HK-2 (cell line): Measurements from ENCODE around the gene EPAS1.

ENCODE experiments used
- DNase-seq: peaks from one replicate; pipeline ENCODE4 v3.0.0-alpha.2; 2018; ENCODE audit not compliant: unreplicated experiment

EPAS1 gene

GRCh38 chr2:46409756-46410155, 112.5 kb downstream of the EPAS1 start:
- no peak for DNase-seq

DNA sequence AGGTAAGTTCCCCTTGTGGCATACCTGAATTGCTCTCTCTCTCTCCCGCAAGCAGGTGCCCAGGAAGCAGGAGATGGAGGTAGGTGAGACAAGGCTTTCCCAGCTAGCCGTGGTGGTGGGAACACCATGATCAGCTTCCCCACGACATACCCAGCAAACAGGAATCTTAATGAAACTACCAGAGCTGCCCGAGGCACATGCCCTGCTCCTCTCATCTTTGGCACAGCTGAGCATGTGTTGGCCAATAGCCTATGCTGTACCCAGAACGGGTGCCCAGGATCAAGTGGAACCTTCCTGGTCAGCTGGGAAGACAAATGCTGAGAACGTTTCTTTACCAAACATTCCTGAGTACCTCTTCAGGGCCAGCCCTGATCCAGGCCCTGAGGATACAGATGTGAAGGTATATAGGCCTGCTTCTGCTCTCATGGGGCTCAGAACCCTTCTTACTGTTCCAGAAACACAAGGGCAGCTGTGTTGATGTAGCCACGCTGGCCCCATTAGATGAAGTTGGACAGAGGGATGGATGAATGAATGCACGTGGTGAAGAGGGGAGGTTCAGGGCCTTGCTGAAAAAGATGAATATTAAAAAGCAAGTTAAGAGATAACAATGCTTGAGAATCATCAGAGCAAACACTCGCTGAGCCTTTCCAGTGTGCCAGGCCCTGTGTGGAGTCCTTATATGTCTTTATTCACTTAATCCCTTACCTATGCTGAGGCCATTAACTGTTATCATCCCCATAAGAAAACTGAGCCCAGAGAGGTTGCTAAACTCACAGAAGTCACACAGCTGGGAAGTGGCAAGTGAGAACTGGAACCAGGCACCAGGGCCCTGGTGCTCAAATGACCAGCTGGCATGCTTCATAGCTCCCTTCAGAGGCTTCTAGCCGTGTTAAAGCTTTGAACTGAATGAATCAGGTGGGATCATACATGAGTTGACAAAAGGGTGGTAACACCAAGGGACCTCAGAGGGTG, 113.4 kb downstream of the EPAS1 start:
- no peak for DNase-seq

DNA sequence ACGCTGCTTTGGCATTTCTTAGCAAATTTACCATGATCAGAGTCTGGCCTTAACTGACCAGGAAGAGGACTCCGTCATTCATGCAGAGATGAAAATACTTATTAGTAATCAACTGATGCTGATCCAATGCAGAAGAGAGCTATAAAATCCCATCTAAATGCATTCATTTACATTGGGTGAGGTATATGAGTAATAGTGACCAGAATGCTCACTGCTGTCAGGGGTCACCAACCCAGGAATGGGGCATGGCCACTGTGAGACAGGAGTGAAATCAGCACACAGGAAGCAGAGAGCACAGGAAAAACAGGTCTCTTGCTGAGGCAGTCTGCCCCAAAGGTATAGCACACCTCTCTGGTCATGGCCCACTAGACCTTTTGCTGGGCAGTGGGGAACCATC, 114.0 kb downstream of the EPAS1 start:
- no peak for DNase-seq

- no peak for DNase-seq
These were observed 114.8 kb downstream of the EPAS1 start for GRCh38 chr2:46411985-46412384.

DNA sequence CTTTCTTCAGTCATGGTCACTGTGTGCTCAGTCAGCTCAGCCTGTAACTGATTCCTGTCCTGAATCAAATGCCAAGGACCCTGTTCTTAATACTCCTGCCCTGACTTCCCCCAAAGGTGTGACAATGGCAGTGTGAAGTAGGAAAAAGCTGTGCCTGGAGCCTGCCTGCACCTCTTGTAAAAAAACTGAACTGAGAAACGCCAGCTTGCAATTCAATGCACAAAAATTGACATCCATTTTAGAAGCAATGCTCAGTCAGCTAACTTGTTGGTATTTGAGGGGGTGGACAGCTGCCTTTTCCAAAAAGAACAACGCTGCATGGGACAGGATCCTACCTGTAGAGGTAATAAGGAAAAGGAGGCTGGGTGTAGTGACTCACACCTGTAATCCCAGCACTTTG, 115.9 kb downstream of the EPAS1 start:
- no peak for DNase-seq

- no peak for DNase-seq
These were observed 116.4 kb downstream of the EPAS1 start for GRCh38 chr2:46413631-46414030.

DNA sequence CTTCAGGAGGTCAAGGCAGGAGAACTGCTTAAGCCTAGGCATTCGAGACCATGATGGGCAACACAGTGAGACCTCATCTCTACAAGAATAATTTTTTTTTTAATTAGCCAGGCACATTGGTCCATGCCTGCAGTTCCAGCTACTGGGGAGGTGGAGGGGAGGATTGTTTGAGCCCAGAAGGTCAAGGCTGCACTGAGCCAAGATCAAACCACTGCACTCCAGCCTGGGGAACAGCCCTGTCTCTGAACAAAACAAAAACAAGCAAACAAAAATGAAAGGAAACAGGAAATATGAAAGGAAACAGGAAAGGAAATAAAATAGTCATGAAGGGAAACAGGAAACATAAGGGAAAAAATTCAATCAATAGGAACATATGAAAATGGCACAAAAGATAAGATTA, 117.5 kb downstream of the EPAS1 start:
- DNase-seq, result no peak

DNA sequence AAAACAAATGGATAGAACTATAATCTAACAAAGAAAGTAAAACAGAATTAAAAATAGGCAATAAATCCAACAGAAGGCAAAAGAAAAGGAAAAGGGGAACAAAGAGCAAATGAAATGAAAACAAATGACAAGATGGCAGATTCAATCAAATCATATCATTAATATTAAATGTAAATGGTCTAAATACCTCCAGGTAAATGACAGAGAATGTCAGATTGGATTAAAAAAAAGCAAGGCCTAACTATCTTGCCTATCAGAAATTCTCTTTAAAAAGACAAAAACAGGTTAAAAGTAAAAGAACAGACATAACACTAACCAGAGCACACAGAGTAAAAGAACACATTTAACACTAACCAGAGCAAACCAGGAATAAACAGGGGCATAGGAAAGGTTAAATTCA, 119.1 kb downstream of the EPAS1 start:
- no peak for DNase-seq

DNA sequence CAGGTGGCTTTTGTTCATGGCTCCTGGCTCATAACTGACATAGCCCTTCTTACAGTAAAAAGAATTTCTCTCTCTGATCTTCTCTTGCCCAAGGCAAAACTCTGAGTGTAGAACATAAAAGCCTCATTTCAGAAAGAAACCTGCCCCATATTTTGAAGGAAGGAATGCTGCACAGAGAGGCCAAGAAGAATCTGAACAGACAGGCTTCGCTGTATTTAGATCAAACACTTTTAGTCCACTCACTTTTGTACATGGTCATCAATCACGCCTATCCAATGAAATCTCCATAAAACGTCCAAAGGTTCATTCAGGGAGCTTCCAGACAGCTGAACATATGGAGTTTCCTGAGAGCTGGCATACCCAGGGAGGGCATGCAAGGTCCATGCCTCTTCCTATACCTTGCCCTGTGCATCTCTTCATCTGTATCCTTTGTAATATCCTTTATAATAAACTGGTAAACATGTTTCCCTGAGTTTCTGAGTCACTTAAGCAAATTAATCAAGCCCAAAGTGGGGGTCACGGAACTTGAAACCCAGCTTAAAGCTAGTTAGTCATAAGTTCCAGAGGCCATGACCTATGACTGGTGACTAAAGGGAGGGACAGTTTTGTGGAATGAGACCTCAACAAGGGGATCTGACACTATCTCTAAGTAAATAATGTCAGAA, 119.7 kb downstream of the EPAS1 start:
- DNase-seq, result no peak

GRCh38 chr2:46420945-46421344, 123.7 kb downstream of the EPAS1 start:
- no peak for DNase-seq

DNA sequence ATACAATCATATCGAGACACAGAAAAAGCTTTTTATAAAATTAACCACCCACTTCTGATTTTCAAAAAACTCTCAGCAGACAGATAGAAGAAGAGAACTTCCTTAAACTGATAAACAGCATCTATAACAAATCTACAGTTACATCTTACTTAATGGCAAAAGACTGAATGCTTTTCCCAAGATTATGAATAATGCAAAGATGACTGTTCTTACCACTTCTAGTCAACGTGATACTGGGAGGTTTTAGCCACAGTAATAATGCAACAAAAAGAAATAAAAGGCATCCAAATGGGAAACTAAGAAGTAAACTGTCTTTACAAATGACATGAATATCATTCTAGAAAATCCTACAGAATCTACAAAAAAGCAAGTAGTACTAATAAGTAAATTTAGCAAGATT, 124.2 kb downstream of the EPAS1 start:
- DNase-seq, result no peak

- no peak for DNase-seq
These were observed 125.6 kb downstream of the EPAS1 start for GRCh38 chr2:46422717-46423394.

- no peak for DNase-seq
These were observed 127.7 kb downstream of the EPAS1 start for GRCh38 chr2:46424937-46425336.

- DNase-seq, result no peak
These were observed 131.8 kb downstream of the EPAS1 start for GRCh38 chr2:46428911-46429436.

- no peak for DNase-seq
These were observed 133.2 kb downstream of the EPAS1 start for GRCh38 chr2:46430413-46430812.

DNA sequence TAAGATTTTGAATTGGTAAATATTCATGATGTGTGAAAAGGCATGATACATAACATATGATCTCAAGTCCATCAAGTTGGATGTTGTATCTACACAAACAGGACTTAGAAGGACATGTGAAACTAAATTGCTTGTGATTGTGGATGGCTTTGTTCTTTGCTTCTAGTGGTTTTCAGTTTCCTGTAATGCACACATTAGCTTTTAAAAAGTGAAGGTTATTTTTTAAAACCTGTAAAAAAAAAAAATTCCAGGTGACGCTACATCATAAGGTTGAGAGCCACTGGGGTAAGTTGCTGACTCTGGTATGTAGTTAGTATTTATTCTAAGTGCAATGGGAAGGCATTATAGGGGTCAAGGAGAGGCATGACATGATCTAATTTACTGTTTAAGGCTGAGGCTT, 133.8 kb downstream of the EPAS1 start:
- no peak for DNase-seq

- no peak for DNase-seq
These were observed 134.5 kb downstream of the EPAS1 start for GRCh38 chr2:46431481-46432235.

DNA sequence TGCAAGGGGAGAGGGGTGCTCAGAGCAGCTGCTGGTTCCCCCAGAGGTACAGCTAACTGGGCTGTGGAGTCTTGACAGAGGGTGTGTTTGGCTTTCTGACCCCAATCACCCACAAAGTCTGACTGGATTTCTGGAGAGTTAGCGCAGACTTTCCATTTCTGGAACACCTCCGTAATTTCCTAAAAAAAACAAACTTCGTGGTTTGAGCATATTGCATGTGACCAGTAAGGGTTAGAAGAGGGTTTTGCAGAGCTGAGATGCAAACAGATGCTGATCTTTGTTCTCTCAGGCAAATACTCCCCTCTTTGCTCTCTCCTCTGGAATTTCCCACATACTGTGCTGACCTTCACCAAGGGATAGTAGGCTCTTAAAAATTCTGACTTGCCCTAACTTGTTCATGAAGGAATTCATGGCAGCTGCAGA, 137.7 kb downstream of the EPAS1 start:
- DNase-seq, result no peak

- DNase-seq, result no peak
These were observed 138.1 kb downstream of the EPAS1 start for GRCh38 chr2:46435353-46435752.

DNA sequence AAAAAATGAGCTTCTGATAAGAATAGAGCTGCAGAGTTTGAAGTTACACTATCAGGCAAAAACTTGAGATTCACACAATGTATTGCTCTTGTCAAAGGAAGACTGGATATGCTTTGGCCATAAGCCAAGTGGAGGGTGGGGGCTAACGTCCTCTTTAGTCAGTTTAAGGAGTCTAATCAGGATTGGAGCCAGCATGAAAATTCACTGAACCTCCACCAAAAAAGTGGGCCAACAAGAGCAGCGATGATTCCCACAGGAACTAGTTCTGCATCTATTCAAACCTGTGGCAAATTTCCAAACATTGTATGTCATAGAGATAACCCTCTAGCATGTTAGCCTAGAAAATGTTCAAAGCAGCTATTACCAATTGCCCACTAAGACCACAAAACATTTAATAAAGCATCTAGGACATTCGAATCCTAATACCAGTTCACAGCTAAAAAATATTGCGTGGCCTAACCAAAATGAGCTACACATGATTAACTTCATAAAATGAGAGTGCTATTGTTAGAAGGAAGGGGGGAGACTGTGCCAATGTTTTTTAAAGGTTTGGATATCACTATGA, 138.7 kb downstream of the EPAS1 start:
- DNase-seq, result no peak
